Thyroid gland (tissue), 4 donors: ENCODE measurements around the gene TATDN2.

ENCODE experiments used
- CTCF ChIP-seq, 6 experiments: fragments of 200-600 bp in 3 of 6; fragments of 450-650 bp in 3 of 6; sonication (generic) in 3 of 6; IDR thresholded peaks; one replicate each; pipeline ENCODE4 v1.5.1; 2016 to 2019; ENCODE audit warnings: antibody characterized with exemption in 6 of 6, mild to moderate bottlenecking in 2 of 6, inconsistent platforms in 1 of 6, moderate library complexity in 1 of 6
- POLR2A ChIP-seq, 2 donors: fragments of 450-650 bp; IDR thresholded peaks; one replicate each; pipeline ENCODE4 v1.6.1; 2017; ENCODE audit warnings: antibody characterized with exemption in 2 of 2, mild to moderate bottlenecking in 2 of 2, moderate library complexity in 1 of 2

GRCh38 chr3:10292505-10293419 is 44.5 kb downstream of the TATDN2 start, which contains the start of gene GHRL:
- TF ChIP-seq CTCF (IDR thresholded peaks at IDR 0.05) (no peak), POLR2A (IDR thresholded peaks at IDR 0.05) (no peak)
